Activated naive CD4-positive, alpha-beta T cell treated with anti-CD3 and anti-CD28 coated beads, Interleukin-2, amount 10 ng/mL, durations not matched to agents 7 days and 5 days (primary cell): ENCODE measurements around the gene GLP2R.
"Not testable (repeated sequence)": the region's sequence is repeated elsewhere in the genome, so short reads cannot be mapped to it uniquely, and the experiment has no call there.

Experiments used
- CTCF ChIA-PET: fragments of 350-600 bp; sonication (Branson Sonifier 250); formaldehyde crosslinking; loops from one replicate; lab custom pipeline; 2021; ENCODE audit warnings: antibody characterized with exemption; lab: Charles Lee
- DNase-seq: peaks from one replicate; pipeline ENCODE4 v3.0.0-alpha.2; 2020
- H3K27ac Mint-ChIP-seq: one replicate; pipeline ENCODE4 v1.8.0; 2021; ENCODE audit warnings: mild to moderate bottlenecking, moderate library complexity, mixed read lengths
- H3K27me3 Mint-ChIP-seq: one replicate; pipeline ENCODE4 v1.8.0; 2021; ENCODE audit warnings: mild to moderate bottlenecking, mixed read lengths
- H3K36me3 Mint-ChIP-seq: one replicate; pipeline ENCODE4 v1.8.0; 2021; ENCODE audit warnings: mixed read lengths
- H3K4me1 Mint-ChIP-seq: one replicate; pipeline ENCODE4 v1.8.0; 2021; ENCODE audit warnings: mixed read lengths
- H3K4me3 Mint-ChIP-seq: one replicate; pipeline ENCODE4 v1.8.0; 2021; ENCODE audit warnings: mild to moderate bottlenecking, moderate library complexity, mixed read lengths
- H3K9me3 Mint-ChIP-seq: one replicate; pipeline ENCODE4 v1.8.0; 2021; ENCODE audit warnings: mixed read lengths

The GLP2R gene

GRCh38 chr17:9825641-9826150 lies at the start of gene GLP2R:
Gene GLP2R (plus strand): TSS chr17:9825924. CDS start chr17:9826064, 140 bp downstream.
- H3K36me3 Mint-ChIP-seq, result no peaks in the 10 kb centered on the region
- H3K27me3 Mint-ChIP-seq, result no peaks in the 10 kb centered on the region
- H3K9me3 Mint-ChIP-seq, result peaks cover 3% of the 10 kb centered on the region
- CTCF ChIA-PET, result no interaction called here
- H3K4me3 Mint-ChIP-seq, result no peak within 1 kb of the TSS
- no peak within 1 kb of the TSS for H3K27ac Mint-ChIP-seq
- no peaks in the 10 kb centered on the region for H3K4me1 Mint-ChIP-seq
- DNase-seq, result no peak

- Mint-ChIP-seq H3K4me1 (no peaks in the 10 kb centered on the region), H3K4me3 (no peak overlapping the region), H3K27me3 (no peaks in the 10 kb centered on the region), H3K36me3 (no peaks in the 10 kb centered on the region), H3K27ac (no peak overlapping the region), H3K9me3 (no peaks in the 10 kb centered on the region)
- CTCF ChIA-PET, result no interaction called here
- DNase-seq, result no peak
Observed at GRCh38 chr17:9776911-9777310, 48.8 kb upstream of the GLP2R start.

GRCh38 chr17:9780552-9780951 lies 45.2 kb upstream of the GLP2R start:
- Mint-ChIP-seq H3K27me3 (peaks cover 5% of the 10 kb centered on the region), H3K4me1 (no peaks in the 10 kb centered on the region), H3K36me3 (no peaks in the 10 kb centered on the region), H3K27ac (no peak overlapping the region), H3K4me3 (no peak overlapping the region), H3K9me3 (no peaks in the 10 kb centered on the region)
- DNase-seq, result no peak
- CTCF ChIA-PET, result no interaction called here

GRCh38 chr17:9783050-9783449 lies 42.7 kb upstream of the GLP2R start:
- Mint-ChIP-seq H3K36me3 (no peaks in the 10 kb centered on the region), H3K4me3 (no peak overlapping the region), H3K27me3 (peaks cover 7% of the 10 kb centered on the region), H3K27ac (no peak overlapping the region), H3K4me1 (no peaks in the 10 kb centered on the region), H3K9me3 (no peaks in the 10 kb centered on the region)
- DNase-seq, result no peak
- CTCF ChIA-PET, result no interaction called here

- H3K4me1 Mint-ChIP-seq, H3K9me3 Mint-ChIP-seq, H3K27ac Mint-ChIP-seq, CTCF ChIA-PET, H3K27me3 Mint-ChIP-seq, H3K4me3 Mint-ChIP-seq, DNase-seq, H3K36me3 Mint-ChIP-seq: not testable (repeated sequence)
Observed at GRCh38 chr17:9783465-9783864, 42.3 kb upstream of the GLP2R start.

- no peak for DNase-seq
- Mint-ChIP-seq H3K27ac (no peak overlapping the region), H3K36me3 (no peaks in the 10 kb centered on the region), H3K4me3 (no peak overlapping the region), H3K4me1 (no peaks in the 10 kb centered on the region), H3K9me3 (no peaks in the 10 kb centered on the region), H3K27me3 (peaks cover 7% of the 10 kb centered on the region)
- CTCF ChIA-PET, result no interaction called here
Observed at GRCh38 chr17:9784544-9784943, 41.2 kb upstream of the GLP2R start.

- Mint-ChIP-seq H3K27ac (no peak overlapping the region), H3K9me3 (no peaks in the 10 kb centered on the region)
- CTCF ChIA-PET, result no interaction called here
Observed at GRCh38 chr17:9788601-9789000, 37.1 kb upstream of the GLP2R start.

GRCh38 chr17:9790316-9790715 lies 35.4 kb upstream of the GLP2R start:
- Mint-ChIP-seq H3K4me1 (no peaks in the 10 kb centered on the region), H3K27me3 (peaks cover 5% of the 10 kb centered on the region), H3K9me3 (no peaks in the 10 kb centered on the region), H3K27ac (no peak overlapping the region), H3K4me3 (no peak overlapping the region), H3K36me3 (no peaks in the 10 kb centered on the region)
- CTCF ChIA-PET, result no interaction called here
- DNase-seq, result no peak

More at GRCh38 chr17:9788601-9789000, 37.1 kb upstream of the GLP2R start:
- H3K27me3 Mint-ChIP-seq, result peaks cover 7% of the 10 kb centered on the region
- no peak overlapping the region for H3K4me3 Mint-ChIP-seq
- H3K4me1 Mint-ChIP-seq, result no peaks in the 10 kb centered on the region
- DNase-seq, result no peak
- no peaks in the 10 kb centered on the region for H3K36me3 Mint-ChIP-seq

- Mint-ChIP-seq H3K27me3 (no peaks in the 10 kb centered on the region), H3K36me3 (no peaks in the 10 kb centered on the region), H3K9me3 (no peaks in the 10 kb centered on the region), H3K4me1 (no peaks in the 10 kb centered on the region), H3K27ac (no peak within 1 kb of the TSS), H3K4me3 (no peak within 1 kb of the TSS)
- CTCF ChIA-PET, result no interaction called here
- DNase-seq, result no peak
Observed at GRCh38 chr17:9790889-9791876, 34.5 kb upstream of the GLP2R start, which contains the start of gene DHRS7C. Gene DHRS7C (minus strand): TSS chr17:9791592. CDS start chr17:9791284, 308 bp downstream.

GRCh38 chr17:9792181-9792840 lies 33.4 kb upstream of the GLP2R start:
- Mint-ChIP-seq H3K27ac (no peak overlapping the region), H3K4me3 (no peak overlapping the region), H3K27me3 (no peaks in the 10 kb centered on the region), H3K4me1 (no peaks in the 10 kb centered on the region), H3K36me3 (no peaks in the 10 kb centered on the region), H3K9me3 (no peaks in the 10 kb centered on the region)
- CTCF ChIA-PET, result no interaction called here
- no peak for DNase-seq

- CTCF ChIA-PET, result no interaction called here
- no peak for DNase-seq
- Mint-ChIP-seq H3K4me1 (no peaks in the 10 kb centered on the region), H3K4me3 (no peak overlapping the region), H3K27ac (no peak overlapping the region), H3K9me3 (no peaks in the 10 kb centered on the region), H3K27me3 (no peaks in the 10 kb centered on the region), H3K36me3 (no peaks in the 10 kb centered on the region)
Observed at GRCh38 chr17:9798008-9798407, 27.7 kb upstream of the GLP2R start.

GRCh38 chr17:9798724-9799123 lies 27.0 kb upstream of the GLP2R start:
- Mint-ChIP-seq H3K4me3 (no peak overlapping the region), H3K9me3 (no peaks in the 10 kb centered on the region), H3K4me1 (no peaks in the 10 kb centered on the region), H3K36me3 (no peaks in the 10 kb centered on the region), H3K27ac (no peak overlapping the region), H3K27me3 (no peaks in the 10 kb centered on the region)
- CTCF ChIA-PET, result no interaction called here
- no peak for DNase-seq

GRCh38 chr17:9801505-9801904 lies 24.2 kb upstream of the GLP2R start:
- Mint-ChIP-seq H3K4me1 (no peaks in the 10 kb centered on the region), H3K4me3 (no peak overlapping the region), H3K27ac (no peak overlapping the region), H3K27me3 (no peaks in the 10 kb centered on the region), H3K9me3 (no peaks in the 10 kb centered on the region), H3K36me3 (no peaks in the 10 kb centered on the region)
- CTCF ChIA-PET, result no interaction called here
- DNase-seq, result no peak

GRCh38 chr17:9802294-9802693 lies 23.4 kb upstream of the GLP2R start:
- Mint-ChIP-seq H3K27me3 (no peaks in the 10 kb centered on the region), H3K9me3 (no peaks in the 10 kb centered on the region), H3K4me1 (no peaks in the 10 kb centered on the region), H3K4me3 (no peak overlapping the region), H3K36me3 (no peaks in the 10 kb centered on the region), H3K27ac (no peak overlapping the region)
- CTCF ChIA-PET, result interaction anchor here (0.7 kb wide), 1 partner anchor 158 kb away, joined by 3 read pairs; no protein-coding TSS in a partner anchor
- DNase-seq, result no peak
